Astrocyte of the cerebellum (primary cell): ENCODE data around the gene METRNL.
"Not testable (repeated sequence)": the region's sequence is repeated elsewhere in the genome, so short reads cannot be mapped to it uniquely, and the experiment has no call there.

ENCODE experiments used
- DNase-seq: peaks from one replicate; pipeline ENCODE4 v3.0.0-alpha.2; 2011; ENCODE audit warnings: low read depth
- H3K4me3 ChIP-seq: 2 replicates; pipeline ENCODE4 v1.5.1; 2011; ENCODE audit warnings: mild to moderate bottlenecking, low read depth, low read length, moderate library complexity
- CTCF ChIP-seq: IDR thresholded peaks from 2 replicates; pipeline ENCODE4 v1.5.1; 2012; ENCODE audit warnings: low read length, low read depth, moderate library complexity, mild to moderate bottlenecking; ENCODE audit errors: missing control alignments
- in situ Hi-C: cut with HindIII; loops from 2 replicates; pipeline ENCODE4 v1.10.0; 2017; ENCODE audit warnings: low sequenced_read_pairs

The METRNL gene

GRCh38 chr17:83136931-83137330 is 57.5 kb downstream of the METRNL start:
- in situ Hi-C loops, result no loop called here
- H3K4me3 ChIP-seq, result no peak overlapping the region
- no peak for TF ChIP-seq CTCF
- DNase-seq, result no peak

GRCh38 chr17:83137523-83137922 is 58.1 kb downstream of the METRNL start:
- no peak overlapping the region for H3K4me3 ChIP-seq
- in situ Hi-C loops, result no loop called here
- no peak for TF ChIP-seq CTCF
- DNase-seq, result no peak

GRCh38 chr17:83138820-83139219 is 59.4 kb downstream of the METRNL start:
- TF ChIP-seq CTCF, result no peak
- in situ Hi-C loops, result no loop called here
- no peak overlapping the region for H3K4me3 ChIP-seq
- DNase-seq, result no peak

- H3K4me3 ChIP-seq, DNase-seq, in situ Hi-C loops: not testable (repeated sequence)
Measured at GRCh38 chr17:83139541-83140248, 60.3 kb downstream of the METRNL start.

GRCh38 chr17:83140249-83140566 is 60.8 kb downstream of the METRNL start:
- in situ Hi-C loops, DNase-seq, H3K4me3 ChIP-seq: not testable (repeated sequence)

- in situ Hi-C loops, result no loop called here
- no peak for DNase-seq
- TF ChIP-seq CTCF, result no peak
- no peak overlapping the region for H3K4me3 ChIP-seq
Measured at GRCh38 chr17:83142619-83143018, 63.2 kb downstream of the METRNL start.

- in situ Hi-C loops, result no loop called here
- no peak for TF ChIP-seq CTCF
- no peak overlapping the region for H3K4me3 ChIP-seq
- no peak for DNase-seq
Measured at GRCh38 chr17:83143817-83144231, 64.4 kb downstream of the METRNL start.
